ENCODE data around the gene LIME1. TPM values are rescaled to one million over a fixed set of nuclear protein-coding genes. Genes with fewer than 3 reads are reported as not detected.

Gene LIME1
- total RNA-seq, 4 donors from 2014 or later: 1.6 to 16.6 (median 4.8) TPM

DNA sequence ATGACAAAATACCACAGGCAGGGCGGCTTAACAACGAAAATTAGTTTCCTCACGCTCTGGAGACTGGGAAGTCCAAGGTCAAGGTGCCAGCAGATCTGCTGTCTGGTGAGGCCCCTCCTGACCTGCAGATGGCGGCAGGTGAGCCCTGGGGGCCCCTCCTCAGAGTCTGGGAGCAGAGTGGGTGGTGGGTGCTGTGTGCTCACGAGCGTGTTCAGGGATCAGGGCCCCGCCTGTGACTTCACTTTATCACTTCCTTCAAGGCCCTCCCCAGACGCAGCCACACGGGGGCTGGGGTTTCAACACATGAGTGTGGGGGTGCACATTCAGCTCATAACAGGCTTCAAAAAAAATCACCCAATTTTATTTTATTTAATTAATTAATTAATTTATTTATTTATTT, 42.4 kb downstream of the LIME1 start:
- TF ChIP-seq, protein P1, sequence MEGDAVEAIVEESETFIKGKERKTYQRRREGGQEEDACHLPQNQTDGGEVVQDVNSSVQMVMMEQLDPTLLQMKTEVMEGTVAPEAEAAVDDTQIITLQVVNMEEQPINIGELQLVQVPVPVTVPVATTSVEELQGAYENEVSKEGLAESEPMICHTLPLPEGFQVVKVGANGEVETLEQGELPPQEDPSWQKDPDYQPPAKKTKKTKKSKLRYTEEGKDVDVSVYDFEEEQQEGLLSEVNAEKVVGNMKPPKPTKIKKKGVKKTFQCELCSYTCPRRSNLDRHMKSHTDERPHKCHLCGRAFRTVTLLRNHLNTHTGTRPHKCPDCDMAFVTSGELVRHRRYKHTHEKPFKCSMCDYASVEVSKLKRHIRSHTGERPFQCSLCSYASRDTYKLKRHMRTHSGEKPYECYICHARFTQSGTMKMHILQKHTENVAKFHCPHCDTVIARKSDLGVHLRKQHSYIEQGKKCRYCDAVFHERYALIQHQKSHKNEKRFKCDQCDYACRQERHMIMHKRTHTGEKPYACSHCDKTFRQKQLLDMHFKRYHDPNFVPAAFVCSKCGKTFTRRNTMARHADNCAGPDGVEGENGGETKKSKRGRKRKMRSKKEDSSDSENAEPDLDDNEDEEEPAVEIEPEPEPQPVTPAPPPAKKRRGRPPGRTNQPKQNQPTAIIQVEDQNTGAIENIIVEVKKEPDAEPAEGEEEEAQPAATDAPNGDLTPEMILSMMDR (IDR thresholded peaks at IDR 0.05; ENCODE audit: low read depth): no peak

DNA sequence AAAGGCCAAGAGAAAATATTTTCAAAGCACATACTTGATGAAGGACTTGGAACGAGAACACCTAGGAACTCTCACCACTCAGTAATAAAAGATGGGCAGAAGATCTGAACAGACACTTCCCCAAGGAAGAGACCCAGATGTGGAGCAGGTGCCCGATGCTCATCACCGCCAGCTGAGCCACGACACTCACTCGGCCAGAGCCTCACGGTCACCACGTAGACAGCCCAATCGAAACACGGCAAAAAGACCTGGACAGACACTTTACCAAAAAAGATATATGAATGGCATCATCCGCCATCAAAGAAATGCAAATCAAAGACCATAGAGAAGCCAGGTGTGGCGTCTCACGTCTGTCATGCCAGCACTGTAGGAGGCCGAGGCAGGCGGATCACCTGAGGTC, 44.7 kb downstream of the LIME1 start:
- TF ChIP-seq, protein P1 (IDR thresholded peaks at IDR 0.05; ENCODE audit: low read depth): no peak

DNA sequence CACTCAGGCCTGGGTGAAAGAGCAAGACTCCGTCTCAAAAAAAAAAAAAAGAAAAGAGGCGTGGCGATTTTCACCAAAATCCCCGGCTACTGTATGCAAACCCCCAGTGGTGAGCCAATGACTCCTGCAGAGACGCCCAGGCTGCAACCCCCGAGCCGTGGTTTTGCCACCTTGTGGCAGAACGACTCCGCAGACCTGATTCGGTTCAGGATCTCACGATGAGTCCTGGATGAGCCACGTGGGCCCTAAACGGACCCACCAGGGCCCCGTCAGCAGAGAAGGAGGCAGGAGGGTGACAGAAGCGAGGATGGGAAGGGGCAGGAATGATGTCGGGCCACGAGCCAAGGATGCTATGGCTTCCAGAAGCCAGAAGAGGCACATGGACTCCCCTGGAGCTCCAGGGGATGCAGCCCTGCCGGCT, 45.6 kb downstream of the LIME1 start:
- TF ChIP-seq, protein P1 (IDR thresholded peaks at IDR 0.05; ENCODE audit: low read depth): no peak

DNA sequence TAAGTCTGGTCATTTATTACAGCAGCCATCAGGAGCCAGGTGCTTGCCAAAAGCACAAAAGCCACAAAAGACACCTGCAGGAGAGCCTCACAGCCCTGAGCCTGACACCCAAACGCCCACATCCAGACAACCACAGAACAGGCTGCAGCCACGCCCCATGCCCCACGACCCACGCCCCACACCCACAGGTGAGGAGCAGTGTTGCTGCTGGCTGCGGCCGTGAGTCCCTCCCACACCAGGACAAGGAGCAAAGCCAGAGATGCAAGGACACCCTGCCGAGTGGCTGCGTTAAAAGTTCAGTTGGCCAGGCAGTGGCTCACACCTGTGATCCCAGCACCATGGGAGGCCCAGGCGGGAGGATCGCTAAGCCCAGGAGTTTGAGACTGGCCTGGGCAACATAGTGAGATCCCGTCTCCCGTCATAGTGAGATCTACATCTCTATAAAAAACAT, 46.1 kb downstream of the LIME1 start:
- TF ChIP-seq, protein P1 (IDR thresholded peaks at IDR 0.05; ENCODE audit: low read depth): no peak

DNA sequence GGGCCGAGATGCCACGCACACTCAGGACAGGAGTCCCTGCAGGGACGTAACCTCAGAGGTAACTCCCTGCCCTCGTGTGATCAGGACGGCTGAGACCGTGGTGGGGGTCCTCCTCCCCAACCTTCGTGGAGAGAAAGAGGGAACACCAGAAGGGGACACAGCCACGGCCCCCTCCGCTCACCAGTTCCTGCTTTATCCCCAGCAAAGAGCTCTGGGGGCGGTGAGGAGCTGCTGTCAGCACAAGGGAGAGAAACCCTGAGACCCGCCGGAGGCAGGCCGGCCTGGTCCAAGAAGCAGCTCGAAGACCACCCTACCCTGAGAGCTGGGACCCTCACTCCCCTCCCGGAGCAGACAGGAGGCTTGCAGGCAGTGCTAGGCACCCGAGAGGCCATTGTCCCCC, 47.5 kb downstream of the LIME1 start:
- TF ChIP-seq, protein P1 (IDR thresholded peaks at IDR 0.05; ENCODE audit: low read depth): no peak

DNA sequence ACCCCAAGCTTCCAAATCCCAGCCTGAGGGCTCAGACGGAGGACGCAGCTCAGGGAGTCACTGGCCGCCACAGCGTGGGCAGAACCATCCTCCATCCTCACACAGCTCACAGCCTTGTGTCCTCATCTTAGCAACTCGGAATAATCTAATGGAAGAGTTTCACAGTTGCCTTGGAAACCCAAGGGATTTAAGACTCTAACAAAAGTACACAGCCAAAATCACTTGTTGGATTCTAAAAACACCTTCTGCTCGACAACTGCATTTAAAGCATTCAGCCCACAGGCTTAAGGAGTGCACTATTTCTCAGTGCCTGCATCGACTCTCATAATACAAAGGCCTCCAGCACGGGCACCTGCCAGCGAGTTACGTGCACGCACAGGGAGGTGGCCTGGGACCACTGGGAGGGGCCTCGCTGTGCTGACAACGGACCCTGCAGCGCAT, 49.2 kb downstream of the LIME1 start:
- TF ChIP-seq, protein P1 (IDR thresholded peaks at IDR 0.05; ENCODE audit: low read depth): no peak

DNA sequence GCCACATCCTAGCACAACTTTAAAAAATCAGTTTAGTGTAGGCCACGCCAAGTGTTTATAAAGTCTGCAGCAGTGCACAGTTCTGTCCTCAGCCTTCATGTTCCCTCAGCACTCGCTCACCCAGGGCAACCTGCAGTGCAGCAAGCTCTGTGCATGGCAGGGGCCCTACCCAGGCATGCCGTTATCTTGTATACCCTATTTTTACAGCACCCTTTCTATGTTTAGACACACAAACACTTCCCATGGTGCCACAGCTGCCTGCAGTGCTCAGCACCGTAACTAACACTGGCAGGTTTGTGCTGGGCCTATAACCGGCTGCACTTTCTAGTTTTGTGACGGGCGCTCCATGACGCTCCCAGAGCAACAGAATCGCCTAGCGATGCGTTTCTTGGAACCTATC, 50.8 kb downstream of the LIME1 start:
- TF ChIP-seq, protein P1 (IDR thresholded peaks at IDR 0.05; ENCODE audit: low read depth): no peak
